ENCODE data around the gene MYBPC1.
"Not testable (repeated sequence)": the region's sequence is repeated elsewhere in the genome, so short reads cannot be mapped to it uniquely, and the experiment has no call there.

MYBPC1 gene

DNA sequence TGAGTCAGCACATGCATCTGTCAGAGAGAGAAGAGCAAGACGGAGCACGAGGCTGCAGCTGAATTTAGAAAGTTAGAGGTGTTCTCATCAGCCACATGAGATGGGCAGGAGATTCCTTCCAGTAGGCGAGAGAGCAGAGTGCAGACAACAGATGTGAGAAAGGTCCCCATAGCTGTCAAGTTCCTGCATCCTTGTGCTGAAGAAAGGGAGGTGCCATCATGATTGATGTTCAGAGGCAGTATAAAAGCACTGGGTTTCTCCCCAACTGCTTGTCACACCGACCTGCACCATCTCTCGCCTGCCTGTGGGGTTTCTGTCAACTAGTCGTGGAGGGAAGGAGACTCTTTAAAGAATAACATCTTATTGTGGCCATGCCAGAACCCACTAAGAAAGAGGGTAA lies at the start of gene MYBPC1:
MYBPC1 (plus strand) TSS at position 272 of the 400 bp plus-strand sequence; CDS start at position 372, 100 bp downstream.
- DNase-seq = no peak

GRCh38 chr12:101551362-101552114 lies 43.2 kb upstream of the MYBPC1 start:
- DNase-seq = no peak

GRCh38 chr12:101552277-101552676 lies 42.5 kb upstream of the MYBPC1 start:
- no peak for DNase-seq

- no peak for DNase-seq
Observed at GRCh38 chr12:101557094-101557493, 37.7 kb upstream of the MYBPC1 start.

DNA sequence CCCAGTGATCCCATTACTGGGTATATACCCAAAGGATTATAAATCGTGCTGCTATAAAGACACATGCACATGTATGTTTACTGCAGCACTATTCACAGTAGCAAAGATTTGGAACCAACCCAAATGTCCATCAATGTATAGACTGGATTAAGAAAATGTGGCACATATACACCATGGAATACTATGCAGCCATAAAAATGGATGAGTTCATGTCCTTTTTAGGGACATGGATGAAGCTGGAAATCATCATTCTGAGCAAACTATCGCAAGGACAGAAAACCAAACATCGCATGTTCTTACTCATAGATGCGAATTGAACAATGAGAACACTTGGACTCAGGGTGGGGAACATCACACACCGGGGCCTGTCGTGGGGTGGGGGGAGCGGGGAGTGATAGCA lies 36.0 kb upstream of the MYBPC1 start:
- DNase-seq = not testable (repeated sequence)

- DNase-seq = no peak
Observed at GRCh38 chr12:101563212-101563611, 31.6 kb upstream of the MYBPC1 start.

- no peak for DNase-seq
Observed at GRCh38 chr12:101564912-101565311, 29.9 kb upstream of the MYBPC1 start.

GRCh38 chr12:101566318-101566717 lies 28.5 kb upstream of the MYBPC1 start:
- DNase-seq = no peak

DNA sequence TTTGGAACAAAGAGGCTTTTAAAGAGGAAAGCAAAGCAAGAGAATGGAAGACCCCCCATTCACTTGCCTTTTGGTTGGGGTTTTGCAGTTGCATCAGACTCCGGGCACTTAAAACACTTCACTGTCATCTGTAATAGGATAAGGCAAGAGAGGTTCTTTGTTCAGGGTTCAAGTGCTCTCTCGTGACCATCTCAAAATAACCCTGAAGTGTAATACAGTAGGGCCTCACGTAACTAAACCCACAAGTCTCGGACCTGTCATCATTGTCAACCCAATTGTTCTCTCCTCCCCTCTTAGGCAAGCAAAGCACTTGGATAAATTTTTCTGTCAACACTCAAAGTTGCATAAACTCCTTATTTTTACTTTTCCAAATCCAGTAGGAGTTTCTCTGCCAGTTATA lies 26.9 kb upstream of the MYBPC1 start:
- DNase-seq = no peak

DNA sequence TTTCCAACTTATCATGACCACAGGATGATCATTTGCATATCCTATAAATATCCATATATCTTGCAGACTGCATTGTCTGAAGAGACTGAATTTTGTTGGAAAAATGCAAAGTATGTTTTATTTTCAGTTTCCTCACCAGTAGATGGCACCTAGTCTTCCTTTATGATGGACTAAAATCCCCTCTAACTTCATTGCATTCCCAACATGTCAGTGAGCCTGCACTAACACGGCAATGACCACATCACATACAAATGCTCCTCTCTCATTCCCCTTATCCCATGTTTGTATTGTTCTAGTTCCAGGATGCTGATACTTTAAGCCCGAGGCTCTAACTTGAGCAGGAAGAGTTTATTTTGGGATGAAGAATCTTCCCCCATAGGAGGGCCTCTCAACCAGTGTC lies 24.7 kb upstream of the MYBPC1 start:
- no peak for DNase-seq

- no peak for DNase-seq
Observed at GRCh38 chr12:101571105-101571504, 23.7 kb upstream of the MYBPC1 start.

DNA sequence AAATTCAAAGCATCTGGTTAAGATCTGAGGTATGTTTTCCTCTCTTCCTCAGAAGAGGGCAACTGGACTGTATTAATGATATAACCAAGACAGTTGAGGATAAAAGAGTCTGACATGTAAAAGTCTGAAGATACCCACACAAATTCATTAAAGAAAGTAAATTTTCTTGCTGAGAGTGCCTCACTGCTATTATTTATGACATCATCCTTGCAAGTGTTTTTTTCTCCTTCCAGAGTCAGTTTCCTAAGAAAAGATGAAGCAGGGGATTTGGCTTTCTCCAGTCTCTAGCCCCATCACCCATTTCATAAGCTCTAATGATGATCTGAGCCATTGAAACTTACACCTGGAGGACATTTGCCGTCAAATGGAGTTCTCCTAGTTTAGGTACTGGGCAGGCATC lies 21.0 kb upstream of the MYBPC1 start:
- no peak for DNase-seq

GRCh38 chr12:101578417-101578816 lies 16.4 kb upstream of the MYBPC1 start:
- DNase-seq = no peak

DNA sequence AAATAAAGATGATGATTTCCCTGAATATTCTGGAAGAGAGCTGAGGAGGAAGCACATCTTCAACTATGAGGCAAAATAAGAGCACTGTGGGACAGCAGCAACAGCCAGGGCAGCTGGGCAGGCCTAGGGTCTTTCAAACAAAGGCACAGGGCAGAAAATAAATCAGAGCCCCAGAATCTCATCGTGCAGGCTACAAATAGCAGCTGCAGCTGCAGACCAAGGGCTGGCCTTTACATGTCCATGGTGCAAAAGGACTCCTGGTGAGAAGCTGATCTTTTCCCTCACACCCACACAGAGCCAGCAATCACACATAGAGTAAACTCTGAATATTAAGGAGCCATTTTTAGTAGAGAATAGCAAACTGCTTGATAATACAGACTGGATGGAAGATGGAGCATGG lies 13.6 kb upstream of the MYBPC1 start:
- no peak for DNase-seq

- no peak for DNase-seq
Observed at GRCh38 chr12:101582937-101583336, 11.8 kb upstream of the MYBPC1 start.

GRCh38 chr12:101590383-101590782 lies 4.4 kb upstream of the MYBPC1 start:
- no peak for DNase-seq

DNA sequence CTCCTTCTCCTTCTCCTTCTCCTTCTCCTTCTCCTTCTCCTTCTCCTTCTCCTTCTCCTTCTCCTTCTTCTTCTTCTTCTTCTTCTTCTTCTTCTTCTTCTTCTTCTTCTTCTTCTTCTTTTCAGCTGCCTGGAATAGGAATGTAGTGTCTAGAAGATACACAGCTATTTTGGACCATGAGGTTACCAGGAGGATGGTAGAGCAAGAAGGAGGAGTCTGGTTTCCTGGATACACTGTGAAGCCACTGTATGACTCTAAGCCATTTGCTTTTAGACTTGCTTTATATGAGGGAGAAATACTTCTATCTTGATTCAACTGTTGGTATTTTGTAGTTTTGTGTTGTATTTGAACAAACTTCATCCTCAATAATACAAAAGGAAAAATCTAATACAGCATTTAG lies 3.0 kb upstream of the MYBPC1 start:
- no peak for DNase-seq

GRCh38 chr12:101592448-101592847 lies 2.3 kb upstream of the MYBPC1 start:
- DNase-seq = no peak

DNA sequence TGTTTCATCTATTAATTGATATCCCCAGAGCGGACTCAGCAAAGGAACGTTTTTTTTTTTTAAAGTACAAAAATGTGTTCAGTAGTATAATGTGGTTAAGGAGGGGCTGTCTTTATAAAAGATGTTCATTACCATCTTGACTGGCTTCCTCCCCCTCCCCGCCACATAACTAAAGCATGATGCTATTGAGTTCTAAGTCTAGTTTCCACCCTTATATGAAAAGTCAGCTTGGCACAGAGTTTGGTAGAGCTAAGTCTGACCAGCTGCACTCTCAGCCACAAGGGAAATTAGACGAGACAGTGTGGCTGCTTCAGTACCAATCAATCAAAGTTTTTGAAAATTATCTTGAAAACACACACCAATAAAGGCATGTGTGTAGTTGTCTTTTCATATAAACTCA lies 1.9 kb upstream of the MYBPC1 start:
- DNase-seq = no peak

DNA sequence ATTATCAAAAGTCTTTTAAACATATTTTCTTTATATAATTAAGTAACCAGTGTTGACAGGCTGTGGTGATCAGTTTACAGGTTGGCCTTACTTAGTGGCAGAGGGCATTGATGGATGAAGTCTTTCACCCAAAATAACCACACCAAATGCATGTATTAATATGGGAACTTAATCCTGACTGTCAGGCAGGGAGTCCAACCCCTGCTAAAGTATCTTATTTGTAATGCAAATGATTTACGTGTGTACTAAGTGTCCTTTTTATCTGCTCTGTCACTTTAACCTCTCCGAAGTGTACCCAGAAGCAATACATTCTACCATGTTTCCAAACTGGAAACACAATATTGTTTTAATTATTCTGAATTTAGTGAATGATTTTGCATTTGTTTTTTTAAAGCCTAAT lies 1.4 kb downstream of the MYBPC1 start:
- DNase-seq = no peak

GRCh38 chr12:101597164-101597563 lies 2.4 kb downstream of the MYBPC1 start:
- no peak for DNase-seq

DNA sequence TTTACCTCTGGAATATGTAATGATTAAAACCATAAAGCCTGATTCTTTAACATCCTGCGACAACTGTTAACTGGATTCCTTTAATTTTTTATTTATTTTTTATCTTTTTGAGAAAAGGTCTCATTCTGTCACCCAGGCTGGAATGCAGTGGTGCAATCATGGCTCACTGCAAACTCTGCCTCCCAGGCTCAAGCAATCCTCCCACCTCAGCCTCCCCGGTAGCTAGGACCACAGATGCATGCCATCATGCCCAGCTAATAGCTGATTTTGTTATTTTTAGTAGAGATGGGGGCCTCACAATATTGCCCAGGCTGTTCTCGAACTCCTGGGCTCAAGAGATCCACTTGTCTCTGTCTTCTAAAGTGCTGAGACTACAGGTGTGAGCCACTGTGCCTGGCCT lies 3.7 kb downstream of the MYBPC1 start:
- DNase-seq = no peak

DNA sequence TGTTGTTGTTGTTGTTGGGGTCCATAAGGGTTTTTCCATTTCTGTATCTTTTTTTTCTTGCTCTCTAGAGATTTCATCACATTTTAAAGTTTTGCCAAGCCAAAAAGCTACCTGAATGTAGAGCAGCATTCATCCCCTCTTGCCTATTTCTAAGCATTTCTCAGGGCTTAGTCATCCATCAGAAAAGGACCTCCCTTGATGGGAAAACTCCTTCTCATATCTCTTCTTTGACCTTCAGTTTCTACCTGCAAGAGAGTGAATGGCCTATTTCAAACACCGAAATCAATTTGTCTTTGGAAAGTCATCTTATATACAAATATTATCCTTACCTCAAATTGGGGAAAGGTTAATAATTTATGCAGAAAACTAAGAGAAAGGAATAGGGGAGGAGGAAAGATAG lies 4.5 kb downstream of the MYBPC1 start:
- DNase-seq = no peak

DNA sequence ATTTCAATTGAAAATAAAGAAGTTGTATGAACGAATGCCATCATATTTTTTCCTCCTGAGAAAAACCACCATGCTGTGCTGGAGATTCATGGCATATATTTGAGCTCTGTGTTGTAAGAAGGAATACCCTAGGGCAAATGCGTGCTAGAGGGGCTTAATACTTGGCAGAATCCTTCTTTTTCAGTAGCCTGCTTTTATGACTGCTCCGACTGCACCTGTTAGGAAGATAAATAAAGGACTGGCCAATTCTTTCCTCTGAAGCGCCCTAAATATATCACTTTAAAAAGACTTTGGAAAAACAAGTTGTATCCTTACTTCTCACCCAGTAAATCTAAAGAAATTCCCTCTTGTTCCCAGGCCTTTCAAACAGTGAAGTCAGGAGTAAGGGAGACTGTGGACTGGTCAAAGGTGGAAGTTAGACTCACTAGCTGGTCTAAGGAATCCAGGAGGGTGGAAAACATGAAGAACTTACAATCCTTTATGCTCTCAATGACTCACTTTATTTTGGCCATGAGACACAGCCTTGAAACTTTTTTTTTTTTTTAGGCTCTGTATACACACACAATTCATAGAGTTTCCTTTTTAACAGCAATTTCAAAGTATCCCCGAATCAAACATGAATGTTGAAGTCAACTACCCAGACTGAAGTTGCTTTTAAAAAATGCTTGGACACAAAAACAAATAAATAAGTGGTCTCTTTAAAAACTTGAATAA lies 5.2 kb downstream of the MYBPC1 start:
- no peak for DNase-seq

DNA sequence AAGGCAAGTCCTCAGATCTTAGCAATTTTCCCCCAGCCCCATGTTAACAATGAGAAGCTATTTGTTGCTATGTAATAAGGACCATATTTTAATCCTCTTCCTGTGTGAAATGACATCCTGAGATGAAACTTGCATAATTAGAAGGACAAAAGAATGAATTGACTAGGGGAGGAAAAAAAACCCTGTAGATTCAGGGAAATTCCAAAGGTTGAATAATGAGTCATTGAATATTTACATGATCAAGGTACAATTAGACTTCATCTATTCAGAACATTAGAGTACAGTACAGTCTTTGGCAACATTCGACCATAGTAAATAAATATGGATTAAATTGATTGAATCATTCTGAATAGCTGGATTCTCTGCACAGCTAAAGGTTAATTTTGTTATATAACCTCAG lies 9.4 kb downstream of the MYBPC1 start:
- no peak for DNase-seq
